Ovary (tissue), 9 donors: ENCODE measurements around the gene PSKH1. TPM values are rescaled to one million over a fixed set of nuclear protein-coding genes. Genes with fewer than 3 reads are reported as not detected.

Experiments used
- DNase-seq, 5 donors: peaks; one replicate each; pipeline ENCODE4 v3.0.0-alpha.2; 2019 to 2020
- H3K27ac ChIP-seq, 2 donors: fragments of 200-600 bp; one replicate each; pipeline versions ENCODE4 v1.5.1 to v1.8.0; 2019 to 2022
- H3K27me3 ChIP-seq: fragments of 200-600 bp; one replicate; pipeline ENCODE4 v1.8.0; 2022
- H3K36me3 ChIP-seq: fragments of 200-600 bp; sonication (generic); one replicate; pipeline ENCODE4 v1.5.1; 2019
- H3K4me1 ChIP-seq: one replicate; pipeline ENCODE4 v1.8.1; 2013; ENCODE audit warnings: mild to moderate bottlenecking, moderate library complexity; ENCODE audit not compliant: insufficient read depth
- H3K4me3 ChIP-seq: fragments of 200-600 bp; sonication (generic); one replicate; pipeline ENCODE4 v1.5.1; 2017
- H3K9me3 ChIP-seq, 2 donors: fragments of 200-600 bp in 1 of 2; sonication (generic) in 1 of 2; one replicate each; pipeline versions ENCODE4 v1.5.1 to v1.8.1; 2013 to 2019; ENCODE audit warnings: mild to moderate bottlenecking in 1 of 2, moderate library complexity in 1 of 2
- EP300 ChIP-seq: sonication (generic); formaldehyde crosslinking; IDR thresholded peaks from one replicate; pipeline ENCODE4 v1.6.1; 2017; ENCODE audit warnings: antibody characterized with exemption
- POLR2A ChIP-seq: fragments of 450-650 bp; IDR thresholded peaks from one replicate; pipeline ENCODE4 v1.6.1; 2017; ENCODE audit warnings: antibody characterized with exemption, mild to moderate bottlenecking, moderate library complexity
- WGBS, 3 donors: extraction: QIAGEN DNeasy Blood & Tissue Kit in 1 of 3; methylation state at CpG; one replicate each; pipeline versions ENCODE4 v1.1.5 to v1.1.7; 2013 to 2017; 5-methylcytosine and 5-hydroxymethylcytosine counted together
- intact Hi-C, 4 donors: fragments of 100-400 bp; cut with DNase I; formaldehyde crosslinking; loops; one replicate each; pipeline versions ENCODE4 v1.11.0 to v1.15.1; 2022 to 2023
- polyA plus RNA-seq, 2 donors: library from polyadenylated mRNA; stranded (reverse); fragments of 200-250 nt in 1 of 2; fragments of 350-450 nt in 1 of 2; fragmentation: Illumina TruSeq in 1 of 2; extraction: RNeasy Lipid Tissue Mini Kit (QIAGEN cat#74804) in 1 of 2; gene quantifications; one replicate each; pipeline ENCODE4 v1.2.3, GENCODE V29; 2013 to 2014
- total RNA-seq, 7 donors: library from RNA; depleted of rRNA in 2 of 7; stranded (reverse); fragments of >200 nt in 2 of 7; fragmentation: NEBNext Ultra II Directional in 3 of 7; extraction: Animal tissue kit (Norgen Biotek cat#: 25700) in 3 of 7; gene quantifications; one replicate each; pipeline versions ENCODE4 v1.1.0 to v1.2.4, GENCODE V29; 2016 to 2023
- TF ChIP-seq, protein P1 (sequence below), 3 donors: fragments of 450-650 bp in 2 of 3; fragments of 200-600 bp in 1 of 3; IDR thresholded peaks; one replicate each; pipeline versions ENCODE4 v1.5.1 to v1.8.0; 2016 to 2022; ENCODE audit warnings: antibody characterized with exemption in 3 of 3, mild to moderate bottlenecking in 1 of 3
- donor health status: DM: no; HTN: no; CAD: no; lungs with moderate emphysema.
- donor health status: DM: no; HTN: no; CAD: no.
- donor health status: Bipolar disorder and iron deficiency.
- donor health status: DM: yes; HTN: yes; CAD: no.
- donor health status: DM: no; HTN: no; CAD: no.
- donor health status: DM: yes; HTN: yes; CAD: no.

Gene PSKH1
- total and polyA plus RNA-seq, 9 donors = 9.6 to 38.9 (median 26.6) TPM

DNA sequence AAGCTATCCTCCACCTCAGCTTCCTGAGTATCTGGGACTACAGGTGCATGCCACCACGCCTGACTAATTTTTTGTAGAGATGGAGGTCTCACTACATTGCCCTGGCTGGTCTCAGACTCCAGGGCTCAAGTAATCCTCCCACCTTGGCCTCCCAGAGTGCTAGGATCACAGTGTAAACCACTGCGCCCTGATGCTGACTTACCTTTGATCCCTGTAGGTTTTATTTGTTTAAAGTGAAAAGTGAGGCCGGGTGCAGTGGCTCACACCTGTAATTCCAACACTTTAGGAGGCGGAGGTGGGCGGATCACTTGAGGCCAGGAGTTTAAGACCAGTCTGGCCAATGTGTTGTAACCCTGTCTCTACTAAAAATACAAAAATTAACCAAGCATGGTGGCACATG is 8.7 kb downstream of the PSKH1 start:
- Histone ChIP-seq H3K27me3 (no peaks in the 10 kb centered on the region), H3K4me3 (no peak overlapping the region), H3K27ac (no peak overlapping the region), H3K9me3 (no peaks in the 10 kb centered on the region), H3K4me1 (peaks cover 5% of the 10 kb centered on the region), H3K36me3 (no peaks in the 10 kb centered on the region)
- intact Hi-C loops = no loop called here
- WGBS, 3 donors = 88 to 93% (median 93%) methylated on average over 5 of the region's 5 CpGs
- no peak for TF ChIP-seq EP300
- TF ChIP-seq, protein P1, sequence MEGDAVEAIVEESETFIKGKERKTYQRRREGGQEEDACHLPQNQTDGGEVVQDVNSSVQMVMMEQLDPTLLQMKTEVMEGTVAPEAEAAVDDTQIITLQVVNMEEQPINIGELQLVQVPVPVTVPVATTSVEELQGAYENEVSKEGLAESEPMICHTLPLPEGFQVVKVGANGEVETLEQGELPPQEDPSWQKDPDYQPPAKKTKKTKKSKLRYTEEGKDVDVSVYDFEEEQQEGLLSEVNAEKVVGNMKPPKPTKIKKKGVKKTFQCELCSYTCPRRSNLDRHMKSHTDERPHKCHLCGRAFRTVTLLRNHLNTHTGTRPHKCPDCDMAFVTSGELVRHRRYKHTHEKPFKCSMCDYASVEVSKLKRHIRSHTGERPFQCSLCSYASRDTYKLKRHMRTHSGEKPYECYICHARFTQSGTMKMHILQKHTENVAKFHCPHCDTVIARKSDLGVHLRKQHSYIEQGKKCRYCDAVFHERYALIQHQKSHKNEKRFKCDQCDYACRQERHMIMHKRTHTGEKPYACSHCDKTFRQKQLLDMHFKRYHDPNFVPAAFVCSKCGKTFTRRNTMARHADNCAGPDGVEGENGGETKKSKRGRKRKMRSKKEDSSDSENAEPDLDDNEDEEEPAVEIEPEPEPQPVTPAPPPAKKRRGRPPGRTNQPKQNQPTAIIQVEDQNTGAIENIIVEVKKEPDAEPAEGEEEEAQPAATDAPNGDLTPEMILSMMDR (IDR thresholded peaks at IDR 0.05) = no peak
- no peak for DNase-seq

GRCh38 chr16:67902831-67903230 is 9.8 kb downstream of the PSKH1 start:
- H3K27ac ChIP-seq = no peak overlapping the region
- TF ChIP-seq POLR2A (no peak), EP300 (no peak)
- TF ChIP-seq, protein P1 (IDR thresholded peaks at IDR 0.05) = no peak
- no peak for DNase-seq
- H3K9me3 ChIP-seq = no peaks in the 10 kb centered on the region
- intact Hi-C loops = no loop called here
- H3K27me3 ChIP-seq = no peaks in the 10 kb centered on the region
- 23 to 55% (median 34%) methylated on average over 4 of the region's 4 CpGs for WGBS, 3 donors
- H3K4me3 ChIP-seq = no peak overlapping the region
- peaks cover 2% of the 10 kb centered on the region for H3K4me1 ChIP-seq
- no peaks in the 10 kb centered on the region for H3K36me3 ChIP-seq

GRCh38 chr16:67907397-67908180 is 14.5 kb downstream of the PSKH1 start:
- no peak for TF ChIP-seq EP300
- H3K36me3 ChIP-seq = no peaks in the 10 kb centered on the region
- H3K4me3 ChIP-seq = no peak overlapping the region
- H3K9me3 ChIP-seq = no peaks in the 10 kb centered on the region
- no peak for DNase-seq
- H3K27ac ChIP-seq = no peak overlapping the region
- H3K4me1 ChIP-seq = peaks cover 2% of the 10 kb centered on the region
- 89 to 96% (median 90%) methylated on average over 11 of the region's 11 CpGs for WGBS, 3 donors
- intact Hi-C loops = no loop called here
- H3K27me3 ChIP-seq = no peaks in the 10 kb centered on the region

DNA sequence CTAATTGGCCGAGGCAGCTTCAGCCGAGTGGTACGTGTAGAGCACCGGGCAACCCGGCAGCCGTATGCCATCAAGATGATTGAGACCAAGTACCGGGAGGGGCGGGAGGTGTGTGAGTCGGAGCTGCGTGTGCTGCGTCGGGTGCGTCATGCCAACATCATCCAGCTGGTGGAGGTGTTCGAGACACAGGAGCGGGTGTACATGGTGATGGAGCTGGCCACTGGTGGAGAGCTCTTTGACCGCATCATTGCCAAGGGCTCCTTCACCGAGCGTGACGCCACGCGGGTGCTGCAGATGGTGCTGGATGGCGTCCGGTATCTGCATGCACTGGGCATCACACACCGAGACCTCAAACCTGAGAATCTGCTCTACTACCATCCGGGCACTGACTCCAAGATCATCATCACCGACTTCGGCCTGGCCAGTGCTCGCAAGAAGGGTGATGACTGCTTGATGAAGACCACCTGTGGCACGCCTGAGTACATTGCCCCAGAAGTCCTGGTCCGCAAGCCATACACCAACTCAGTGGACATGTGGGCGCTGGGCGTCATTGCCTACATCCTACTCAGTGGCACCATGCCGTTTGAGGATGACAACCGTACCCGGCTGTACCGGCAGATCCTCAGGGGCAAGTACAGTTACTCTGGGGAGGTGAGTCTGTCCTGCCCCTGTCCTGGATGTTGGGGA is 16.1 kb downstream of the PSKH1 start:
- 93 to 94% (median 93%) methylated on average over 36 of the region's 36 CpGs for WGBS, 3 donors
- no peak overlapping the region for H3K27ac ChIP-seq
- DNase-seq = no peak
- no peaks in the 10 kb centered on the region for H3K36me3 ChIP-seq
- H3K9me3 ChIP-seq = no peaks in the 10 kb centered on the region
- intact Hi-C loops = no loop called here
- H3K27me3 ChIP-seq = no peaks in the 10 kb centered on the region
- TF ChIP-seq, protein P1 (IDR thresholded peaks at IDR 0.05) = no peak
- no peak for TF ChIP-seq EP300
- no peak for TF ChIP-seq POLR2A
- no peak overlapping the region for H3K4me3 ChIP-seq
- no peaks in the 10 kb centered on the region for H3K4me1 ChIP-seq

DNA sequence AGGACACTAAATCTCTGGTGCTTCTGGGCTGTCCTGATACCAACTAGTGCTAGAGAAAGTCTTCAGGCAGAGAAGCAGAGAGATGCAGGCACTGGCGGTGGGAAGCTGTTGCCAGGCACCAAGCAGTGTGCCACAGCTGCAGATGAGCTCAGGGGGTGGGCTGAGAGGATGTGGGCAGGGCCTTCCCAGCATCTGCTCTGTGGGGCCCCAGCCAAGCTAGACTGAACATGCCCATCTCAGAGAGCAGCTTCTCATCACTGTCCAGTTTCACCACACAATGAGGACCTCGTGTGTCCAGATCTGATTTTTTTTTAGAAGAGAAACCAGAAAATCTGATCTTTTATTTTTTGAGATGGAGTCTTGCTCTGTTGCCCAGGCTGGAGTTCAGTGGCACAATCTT is 17.1 kb downstream of the PSKH1 start:
- WGBS, 3 donors = 40 to 63% (median 52%) methylated on average over 2 of the region's 2 CpGs
- intact Hi-C loops = no loop called here

More for the DNA sequence above, 17.1 kb downstream of the PSKH1 start:
- H3K4me1 ChIP-seq = no peaks in the 10 kb centered on the region
- TF ChIP-seq EP300 (no peak), POLR2A (no peak)
- TF ChIP-seq, protein P1 (IDR thresholded peaks at IDR 0.05) = no peak
- no peaks in the 10 kb centered on the region for H3K27me3 ChIP-seq
- no peak for DNase-seq
- H3K9me3 ChIP-seq = no peaks in the 10 kb centered on the region
- no peak overlapping the region for H3K4me3 ChIP-seq
- H3K36me3 ChIP-seq = no peaks in the 10 kb centered on the region
- H3K27ac ChIP-seq = no peak overlapping the region
